ENCODE measurements around the gene TRAK1.

The TRAK1 gene

DNA sequence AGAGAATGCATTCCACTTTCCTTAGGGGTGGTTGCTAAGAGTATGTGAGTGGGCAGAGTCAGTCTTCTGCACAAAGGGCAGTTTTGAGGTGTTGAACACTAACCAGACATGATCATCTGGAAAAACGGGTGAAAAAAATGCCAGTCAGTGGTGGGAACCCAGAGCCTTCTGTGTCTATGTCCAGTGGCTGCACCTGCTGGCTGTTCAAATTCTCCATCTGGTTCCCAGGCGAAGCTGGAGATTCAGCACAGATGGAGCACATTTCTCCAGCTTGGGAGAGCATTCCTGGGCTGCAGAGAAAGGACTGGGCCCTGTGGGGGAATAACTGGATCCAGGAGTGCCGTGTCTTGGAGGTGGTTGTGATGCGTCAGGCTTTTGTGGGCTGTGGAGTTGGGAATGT is 74.1 kb downstream of the TRAK1 start:
- no peak overlapping the region for H3K4me3 ChIP-seq (ENCODE audit: low read depth, low read length)
- TF ChIP-seq, protein P1, sequence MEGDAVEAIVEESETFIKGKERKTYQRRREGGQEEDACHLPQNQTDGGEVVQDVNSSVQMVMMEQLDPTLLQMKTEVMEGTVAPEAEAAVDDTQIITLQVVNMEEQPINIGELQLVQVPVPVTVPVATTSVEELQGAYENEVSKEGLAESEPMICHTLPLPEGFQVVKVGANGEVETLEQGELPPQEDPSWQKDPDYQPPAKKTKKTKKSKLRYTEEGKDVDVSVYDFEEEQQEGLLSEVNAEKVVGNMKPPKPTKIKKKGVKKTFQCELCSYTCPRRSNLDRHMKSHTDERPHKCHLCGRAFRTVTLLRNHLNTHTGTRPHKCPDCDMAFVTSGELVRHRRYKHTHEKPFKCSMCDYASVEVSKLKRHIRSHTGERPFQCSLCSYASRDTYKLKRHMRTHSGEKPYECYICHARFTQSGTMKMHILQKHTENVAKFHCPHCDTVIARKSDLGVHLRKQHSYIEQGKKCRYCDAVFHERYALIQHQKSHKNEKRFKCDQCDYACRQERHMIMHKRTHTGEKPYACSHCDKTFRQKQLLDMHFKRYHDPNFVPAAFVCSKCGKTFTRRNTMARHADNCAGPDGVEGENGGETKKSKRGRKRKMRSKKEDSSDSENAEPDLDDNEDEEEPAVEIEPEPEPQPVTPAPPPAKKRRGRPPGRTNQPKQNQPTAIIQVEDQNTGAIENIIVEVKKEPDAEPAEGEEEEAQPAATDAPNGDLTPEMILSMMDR (IDR thresholded peaks at IDR 0.05; ENCODE audit: low read depth, low read length) = no peak

DNA sequence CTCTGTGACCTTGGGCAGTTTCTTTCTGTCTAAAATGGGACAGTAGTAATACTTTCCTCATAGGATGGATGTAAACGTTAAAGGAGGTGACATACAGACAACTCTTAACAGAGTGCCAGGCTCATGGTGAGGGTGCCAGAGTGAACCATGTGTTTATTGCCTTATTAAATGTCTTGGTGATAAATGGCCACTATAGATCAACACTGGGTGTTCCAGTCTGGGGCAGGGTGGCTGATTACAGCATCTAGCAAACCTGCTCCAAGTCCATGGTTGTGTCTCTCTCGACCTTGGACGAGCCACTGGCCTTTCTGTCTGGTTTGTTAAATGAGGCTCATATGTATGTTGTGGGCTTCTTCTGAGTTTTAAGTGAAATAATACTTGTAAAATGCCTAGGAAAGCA is 75.1 kb downstream of the TRAK1 start:
- TF ChIP-seq, protein P1 (IDR thresholded peaks at IDR 0.05; ENCODE audit: low read depth, low read length) = no peak
- no peak overlapping the region for H3K4me3 ChIP-seq (ENCODE audit: low read depth, low read length)

DNA sequence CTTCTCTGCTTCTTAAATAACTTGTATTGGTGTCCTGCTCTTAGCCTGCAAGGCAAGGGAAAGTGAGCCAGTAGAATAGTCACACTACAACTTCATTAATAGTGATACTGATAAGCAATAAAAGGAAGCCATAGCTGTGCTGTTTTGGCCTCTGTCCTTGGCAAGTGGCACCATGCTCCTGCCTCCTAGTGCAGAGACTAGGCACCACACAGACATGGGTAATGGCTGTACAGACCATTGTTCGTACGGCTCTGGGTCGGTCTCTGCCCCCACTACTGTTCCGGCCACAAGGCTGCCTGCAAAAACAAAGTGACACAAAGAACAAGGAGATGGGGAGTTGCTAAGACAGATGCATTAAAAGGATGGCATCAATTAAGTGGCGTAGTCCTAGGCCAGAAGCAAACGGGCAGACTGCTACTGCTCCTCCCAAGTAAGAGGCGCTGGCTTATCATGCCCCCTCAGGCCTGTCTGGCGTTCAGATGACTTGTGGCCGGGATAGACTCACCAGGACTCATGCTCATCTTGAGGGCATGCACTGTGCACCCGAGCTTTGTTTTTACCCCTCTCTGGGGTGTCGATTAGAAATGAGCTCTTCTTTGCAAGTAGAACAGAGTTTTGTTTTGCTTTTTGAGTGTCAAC is 75.6 kb downstream of the TRAK1 start:
- no peak overlapping the region for H3K4me3 ChIP-seq (ENCODE audit: low read depth, low read length)
- TF ChIP-seq, protein P1 (IDR thresholded peaks at IDR 0.05; ENCODE audit: low read depth, low read length) = no peak

DNA sequence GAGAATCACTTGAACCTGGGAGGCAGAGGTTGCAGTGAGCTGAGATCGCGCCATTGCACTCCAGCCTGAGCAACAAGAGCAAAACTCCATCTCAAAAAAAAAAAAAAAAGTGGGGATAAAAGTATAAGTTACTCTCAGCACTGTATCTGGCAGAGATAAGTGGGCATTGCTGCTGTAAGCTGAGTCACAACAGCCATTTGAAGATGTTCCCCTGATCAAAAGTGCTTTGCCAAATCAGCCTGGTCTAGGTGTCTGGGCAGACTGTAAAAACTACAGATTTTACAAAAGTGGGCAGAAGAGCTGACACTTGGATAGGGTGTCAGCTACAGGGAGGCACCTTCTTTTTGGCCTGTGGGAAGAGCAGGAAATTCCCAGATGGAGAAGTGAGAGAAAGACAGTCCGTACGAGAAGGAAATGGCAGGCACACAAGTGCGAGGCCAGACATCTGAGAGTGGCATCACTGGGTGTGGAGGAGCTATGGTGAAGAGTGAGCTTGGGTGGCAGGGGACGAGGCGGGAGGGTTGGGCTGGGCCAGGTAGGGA is 78.5 kb downstream of the TRAK1 start:
- no peak overlapping the region for H3K4me3 ChIP-seq (ENCODE audit: low read depth, low read length)
- TF ChIP-seq, protein P1 (IDR thresholded peaks at IDR 0.05; ENCODE audit: low read depth, low read length) = no peak

- TF ChIP-seq, protein P1 (IDR thresholded peaks at IDR 0.05; ENCODE audit: low read depth, low read length) = no peak
- H3K4me3 ChIP-seq (ENCODE audit: low read depth, low read length) = no peak overlapping the region
These were observed 81.0 kb downstream of the TRAK1 start for GRCh38 chr3:42172047-42172654.

- TF ChIP-seq, protein P1 (IDR thresholded peaks at IDR 0.05; ENCODE audit: low read depth, low read length) = no peak
- no peak overlapping the region for H3K4me3 ChIP-seq (ENCODE audit: low read depth, low read length)
These were observed 82.2 kb downstream of the TRAK1 start for GRCh38 chr3:42173307-42173706.

DNA sequence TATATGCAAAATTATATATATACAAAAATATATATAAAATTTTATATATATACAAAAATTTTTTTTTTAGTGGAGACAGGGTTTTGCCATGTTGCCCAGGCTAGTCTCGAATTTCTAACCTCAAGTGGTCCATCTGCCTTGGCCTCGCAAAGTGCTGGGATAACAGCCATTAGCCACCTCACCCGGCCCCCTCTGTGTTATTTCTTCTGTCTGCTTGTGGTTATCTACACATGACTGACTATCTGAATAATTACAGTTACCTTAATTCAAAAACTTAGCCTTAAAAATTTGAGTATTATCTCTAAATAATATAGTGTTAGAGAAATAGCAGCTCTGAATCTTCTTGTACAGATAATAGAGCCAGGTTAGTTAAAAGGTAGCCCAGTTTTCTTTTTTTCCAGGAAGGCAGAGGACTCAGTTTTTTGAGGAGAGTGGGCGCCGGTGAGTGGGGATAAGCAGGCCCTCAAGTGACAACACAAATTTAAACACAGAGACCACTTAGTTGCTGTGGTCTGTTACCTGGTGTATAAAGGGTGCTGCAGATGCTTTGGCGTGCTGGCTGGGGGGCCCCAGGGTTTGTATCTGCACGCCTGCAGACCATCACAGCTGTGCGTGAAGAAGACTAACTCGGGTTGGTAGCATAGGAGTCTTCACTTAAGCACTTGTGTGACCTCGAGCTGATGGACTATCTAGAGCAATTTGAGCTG is 83.7 kb downstream of the TRAK1 start:
- TF ChIP-seq, protein P1 (IDR thresholded peaks at IDR 0.05; ENCODE audit: low read depth, low read length) = no peak

More for the DNA sequence above, 83.7 kb downstream of the TRAK1 start:
- no peak overlapping the region for H3K4me3 ChIP-seq (ENCODE audit: low read depth, low read length)

All from WI38 (cell line).